ENCODE data around the gene LHB. TPM values are rescaled to one million over a fixed set of nuclear protein-coding genes. Genes with fewer than 3 reads are reported as not detected.
A peak's percentile ranks its signal among the peaks of the same experiment; 100 is the strongest.
"Not testable (repeated sequence)": the region's sequence is repeated elsewhere in the genome, so short reads cannot be mapped to it uniquely, and the experiment has no call there.

LHB gene
- total and polyA plus RNA-seq, 5 donors, result not detected

DNA sequence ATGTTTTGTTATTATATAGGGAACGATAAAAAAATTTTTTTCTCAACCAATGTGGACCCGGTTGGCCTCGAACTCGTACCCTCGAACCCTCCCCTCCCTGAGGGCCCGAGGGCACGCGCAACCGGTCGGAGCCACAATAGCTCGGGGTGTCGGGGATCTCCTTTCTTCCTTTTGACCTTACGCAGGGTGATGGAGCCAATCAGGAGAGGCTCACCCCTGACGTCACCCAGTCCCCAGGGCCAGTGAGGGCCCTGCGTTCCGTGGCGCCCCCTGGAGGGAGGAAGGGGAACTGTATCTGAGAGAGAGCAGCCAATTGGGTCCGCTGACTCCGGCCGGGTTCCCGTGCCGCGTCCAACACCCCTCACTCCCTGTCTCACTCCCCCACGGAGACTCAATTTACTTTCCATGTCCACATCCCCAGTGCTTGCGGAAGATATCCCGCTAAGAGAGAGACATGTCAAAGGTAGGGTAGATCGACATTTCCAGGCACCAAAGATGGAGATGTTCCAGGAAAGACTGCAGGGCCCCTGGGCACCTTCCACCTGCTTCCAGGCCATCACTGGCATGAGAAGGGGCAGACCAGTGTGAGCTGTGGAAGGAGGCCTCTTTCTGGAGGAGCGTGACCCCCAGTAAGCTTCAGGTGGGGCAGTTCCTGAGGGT, 14.9 kb upstream of the LHB start, which contains the start of gene CGB2:
Gene CGB2 (plus strand): TSS at position 249 of the 660 bp plus-strand sequence. CDS start 206 bp downstream, at position 455.
- H3K27me3 ChIP-seq (ENCODE audit: control insufficient read depth, insufficient read depth); H3K27ac ChIP-seq (ENCODE audit: low read length); H3K9me3 ChIP-seq (ENCODE audit: control insufficient read depth, low read length); intact Hi-C loops (cut with DNase I); H3K4me3 ChIP-seq (ENCODE audit: low read length); H3K4me1 ChIP-seq (ENCODE audit: control insufficient read depth, insufficient read depth, low read length): not testable (repeated sequence)
- WGBS, result 21% methylated on average over 28 of the region's 28 CpGs
- ATAC-seq (peak in 1 of 2 donors; percentile 14), DNase-seq (peak in 1 of 3 donors; percentile 48)

DNA sequence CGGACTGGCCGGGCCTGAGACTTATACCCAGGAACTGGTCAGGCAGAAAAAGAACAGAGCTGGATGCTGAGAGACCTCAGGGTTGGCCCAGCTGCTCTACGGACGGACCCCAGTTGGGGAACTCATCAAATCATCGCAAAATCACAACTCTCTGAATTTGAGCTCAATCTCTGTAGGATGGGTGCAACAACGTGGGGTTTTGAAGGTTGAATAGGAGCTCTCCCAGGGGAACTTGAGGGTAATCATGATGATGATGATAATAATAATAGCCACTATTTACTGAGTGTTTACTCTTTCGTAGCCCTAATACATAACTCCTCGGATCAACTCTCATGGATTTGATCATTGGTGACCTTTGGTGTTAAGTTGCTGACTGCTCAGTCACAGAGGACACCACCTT, 13.4 kb upstream of the LHB start:
- H3K4me1 ChIP-seq (ENCODE audit: control insufficient read depth, insufficient read depth, low read length); H3K27ac ChIP-seq (ENCODE audit: low read length); H3K27me3 ChIP-seq (ENCODE audit: control insufficient read depth, insufficient read depth); ATAC-seq; H3K9me3 ChIP-seq (ENCODE audit: control insufficient read depth, low read length); H3K4me3 ChIP-seq (ENCODE audit: low read length); DNase-seq; intact Hi-C loops (cut with DNase I): not testable (repeated sequence)
- 92% methylated on average over 5 of the region's 8 CpGs for WGBS

DNA sequence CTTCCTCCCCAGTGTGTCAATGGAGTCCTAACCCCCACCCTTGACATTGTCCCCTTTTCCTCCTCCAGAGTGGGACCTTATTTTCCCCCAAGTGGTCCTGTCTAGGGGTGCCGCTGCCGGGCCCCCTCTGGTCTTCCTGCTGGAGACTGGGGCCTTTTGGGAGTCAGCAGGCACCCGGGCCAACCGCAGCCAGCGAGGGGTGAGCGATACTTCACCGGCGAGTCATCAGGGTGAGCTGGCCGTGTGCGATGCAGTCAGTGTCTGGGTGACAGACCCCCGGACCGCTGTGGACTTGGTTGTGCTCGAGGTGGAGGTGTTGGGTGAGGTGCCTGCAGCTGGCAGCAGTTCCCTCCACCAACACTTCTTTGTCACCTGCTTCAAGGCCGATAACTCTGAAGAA, 12.9 kb upstream of the LHB start:
- H3K9me3 ChIP-seq (ENCODE audit: control insufficient read depth, low read length); H3K27ac ChIP-seq (ENCODE audit: low read length); intact Hi-C loops (cut with DNase I); H3K4me3 ChIP-seq (ENCODE audit: low read length); ATAC-seq; H3K4me1 ChIP-seq (ENCODE audit: control insufficient read depth, insufficient read depth, low read length); H3K27me3 ChIP-seq (ENCODE audit: control insufficient read depth, insufficient read depth): not testable (repeated sequence)
- peak in 1 of 3 donors; percentile 2 for DNase-seq
- WGBS, result 80% methylated on average over 14 of the region's 14 CpGs

DNA sequence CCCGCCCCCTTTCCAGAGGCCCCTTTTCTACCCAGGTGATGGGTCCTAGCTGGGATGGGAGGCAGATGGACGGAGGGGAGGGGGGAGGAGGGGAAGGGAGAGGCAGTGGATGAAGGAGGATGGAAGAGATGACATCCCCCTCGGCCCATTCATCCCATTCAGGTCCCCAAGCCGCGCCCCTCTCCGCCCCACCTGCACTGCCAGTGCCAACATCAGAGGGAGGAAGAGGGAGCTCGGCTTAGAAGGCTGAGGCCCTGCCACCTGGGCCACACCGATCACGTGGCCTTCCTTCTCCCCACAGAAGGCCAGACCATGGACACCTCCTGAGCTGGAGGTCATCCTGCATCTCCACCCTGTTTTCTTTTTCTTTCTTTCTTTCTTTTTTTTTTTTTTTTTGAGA, 11.8 kb upstream of the LHB start:
- H3K4me1 ChIP-seq (ENCODE audit: control insufficient read depth, insufficient read depth, low read length); H3K27me3 ChIP-seq (ENCODE audit: control insufficient read depth, insufficient read depth); H3K27ac ChIP-seq (ENCODE audit: low read length); ATAC-seq; intact Hi-C loops (cut with DNase I); H3K4me3 ChIP-seq (ENCODE audit: low read length); H3K9me3 ChIP-seq (ENCODE audit: control insufficient read depth, low read length): not testable (repeated sequence)
- DNase-seq, result peak in 1 of 3 donors; percentile 20
- 85% methylated on average over 9 of the region's 9 CpGs for WGBS

DNA sequence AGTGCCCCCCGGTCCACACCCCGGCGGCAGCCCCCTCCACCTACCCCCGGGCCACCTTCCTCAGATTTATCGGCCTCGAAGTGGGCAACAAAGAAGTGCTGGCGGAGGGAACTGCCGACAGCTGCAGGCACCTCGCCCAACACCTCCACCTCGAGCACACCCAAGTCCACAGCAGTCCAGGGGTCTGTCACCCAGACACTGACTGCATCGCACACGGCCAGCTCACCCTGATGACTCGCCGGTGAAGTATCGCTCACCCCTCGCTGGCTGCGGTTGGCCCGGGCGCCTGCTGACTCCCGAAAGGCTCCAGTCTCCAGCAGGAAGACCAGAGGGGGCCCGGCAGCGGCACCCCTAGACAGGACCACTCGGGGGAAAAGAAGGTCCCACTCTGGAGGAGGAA, 8.7 kb upstream of the LHB start:
- ATAC-seq; intact Hi-C loops (cut with DNase I); H3K27ac ChIP-seq (ENCODE audit: low read length); H3K4me3 ChIP-seq (ENCODE audit: low read length); H3K27me3 ChIP-seq (ENCODE audit: control insufficient read depth, insufficient read depth); H3K9me3 ChIP-seq (ENCODE audit: control insufficient read depth, low read length); H3K4me1 ChIP-seq (ENCODE audit: control insufficient read depth, insufficient read depth, low read length): not testable (repeated sequence)
- peak in 1 of 3 donors; percentile 18 for DNase-seq
- 66% methylated on average over 23 of the region's 23 CpGs for WGBS

DNA sequence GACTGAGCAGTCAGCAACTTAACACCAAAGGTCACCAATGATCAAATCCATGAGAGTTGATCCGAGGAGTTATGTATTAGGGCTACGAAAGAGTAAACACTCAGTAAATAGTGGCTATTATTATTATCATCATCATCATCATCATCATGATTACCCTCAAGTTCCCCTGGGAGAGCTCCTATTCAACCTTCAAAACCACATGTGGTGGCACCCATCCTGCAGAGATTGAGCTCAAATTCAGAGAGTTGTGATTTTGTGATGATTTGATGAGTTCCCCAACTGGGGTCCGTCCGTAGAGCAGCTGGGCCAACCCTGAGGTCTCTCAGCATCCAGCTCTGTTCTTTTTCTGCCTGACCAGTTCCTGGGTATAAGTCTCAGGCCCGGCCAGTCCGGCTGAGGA, 8.2 kb upstream of the LHB start:
- H3K27ac ChIP-seq (ENCODE audit: low read length); H3K4me1 ChIP-seq (ENCODE audit: control insufficient read depth, insufficient read depth, low read length); intact Hi-C loops (cut with DNase I); DNase-seq; H3K27me3 ChIP-seq (ENCODE audit: control insufficient read depth, insufficient read depth); ATAC-seq; H3K9me3 ChIP-seq (ENCODE audit: control insufficient read depth, low read length); H3K4me3 ChIP-seq (ENCODE audit: low read length): not testable (repeated sequence)
- 78% methylated on average over 4 of the region's 6 CpGs for WGBS

DNA sequence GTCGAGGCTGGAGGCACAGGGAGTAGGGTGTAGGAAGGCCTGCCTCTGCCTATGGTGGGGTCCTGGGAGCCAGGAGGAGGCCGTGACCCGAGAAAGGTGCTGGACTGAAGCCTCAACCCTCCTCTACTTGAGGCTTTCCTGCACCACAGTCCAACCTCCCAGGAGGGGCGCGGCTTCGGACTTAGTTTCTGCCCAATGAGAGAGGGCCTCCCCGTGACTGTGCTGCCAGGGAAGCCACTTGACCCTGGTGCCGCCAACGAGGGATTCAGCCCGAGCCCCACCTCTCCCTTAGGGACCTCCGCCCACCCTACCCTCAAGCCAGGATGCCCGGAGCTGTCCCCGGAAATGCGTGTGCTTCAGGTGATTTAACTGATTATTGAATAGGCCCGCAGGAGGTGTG, 7.3 kb upstream of the LHB start, which contains the start of gene CGB3:
Gene CGB3 (minus strand): TSS at position 101 of the 400 bp plus-strand sequence. CDS start 362 bp downstream, outside the sequence.
- H3K27me3 ChIP-seq (ENCODE audit: control insufficient read depth, insufficient read depth); H3K27ac ChIP-seq (ENCODE audit: low read length); H3K4me3 ChIP-seq (ENCODE audit: low read length); H3K4me1 ChIP-seq (ENCODE audit: control insufficient read depth, insufficient read depth, low read length); H3K9me3 ChIP-seq (ENCODE audit: control insufficient read depth, low read length); ATAC-seq; intact Hi-C loops (cut with DNase I): not testable (repeated sequence)
- 73% methylated on average over 13 of the region's 15 CpGs for WGBS
- DNase-seq, result peak in 1 of 3 donors; percentile 7

DNA sequence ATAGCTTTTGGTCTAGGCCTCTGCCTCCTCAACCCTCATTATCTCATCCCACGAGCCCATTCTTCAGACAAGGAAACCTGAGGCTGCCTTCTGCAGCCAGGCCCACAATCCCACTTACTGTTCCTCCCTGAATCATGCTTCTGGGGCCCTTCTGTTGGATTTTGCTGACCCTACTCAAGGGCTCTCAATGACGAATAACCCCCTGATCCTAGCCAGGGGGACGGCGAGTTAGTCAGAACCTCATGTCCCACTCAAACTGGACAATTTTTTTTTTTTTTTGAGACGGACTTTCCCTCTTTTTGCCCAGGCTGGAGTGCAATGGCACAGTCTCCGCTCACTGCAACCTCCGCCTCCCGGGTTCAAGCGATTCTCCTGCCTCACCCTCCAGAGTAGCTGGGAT, 5.2 kb upstream of the LHB start:
- ATAC-seq (no peak), DNase-seq (peak in 1 of 3 donors; percentile 7)
- H3K27ac ChIP-seq (ENCODE audit: low read length), result no peak overlapping the region
- H3K27me3 ChIP-seq (ENCODE audit: control insufficient read depth, insufficient read depth), result no peaks in the 10 kb centered on the region
- no peaks in the 10 kb centered on the region for H3K9me3 ChIP-seq (ENCODE audit: control insufficient read depth, low read length)
- H3K4me3 ChIP-seq (ENCODE audit: low read length), result no peak overlapping the region
- no peaks in the 10 kb centered on the region for H3K4me1 ChIP-seq (ENCODE audit: control insufficient read depth, insufficient read depth, low read length)
- 92% methylated on average over 9 of the region's 9 CpGs for WGBS
- intact Hi-C loops (cut with DNase I), result no loop called here

DNA sequence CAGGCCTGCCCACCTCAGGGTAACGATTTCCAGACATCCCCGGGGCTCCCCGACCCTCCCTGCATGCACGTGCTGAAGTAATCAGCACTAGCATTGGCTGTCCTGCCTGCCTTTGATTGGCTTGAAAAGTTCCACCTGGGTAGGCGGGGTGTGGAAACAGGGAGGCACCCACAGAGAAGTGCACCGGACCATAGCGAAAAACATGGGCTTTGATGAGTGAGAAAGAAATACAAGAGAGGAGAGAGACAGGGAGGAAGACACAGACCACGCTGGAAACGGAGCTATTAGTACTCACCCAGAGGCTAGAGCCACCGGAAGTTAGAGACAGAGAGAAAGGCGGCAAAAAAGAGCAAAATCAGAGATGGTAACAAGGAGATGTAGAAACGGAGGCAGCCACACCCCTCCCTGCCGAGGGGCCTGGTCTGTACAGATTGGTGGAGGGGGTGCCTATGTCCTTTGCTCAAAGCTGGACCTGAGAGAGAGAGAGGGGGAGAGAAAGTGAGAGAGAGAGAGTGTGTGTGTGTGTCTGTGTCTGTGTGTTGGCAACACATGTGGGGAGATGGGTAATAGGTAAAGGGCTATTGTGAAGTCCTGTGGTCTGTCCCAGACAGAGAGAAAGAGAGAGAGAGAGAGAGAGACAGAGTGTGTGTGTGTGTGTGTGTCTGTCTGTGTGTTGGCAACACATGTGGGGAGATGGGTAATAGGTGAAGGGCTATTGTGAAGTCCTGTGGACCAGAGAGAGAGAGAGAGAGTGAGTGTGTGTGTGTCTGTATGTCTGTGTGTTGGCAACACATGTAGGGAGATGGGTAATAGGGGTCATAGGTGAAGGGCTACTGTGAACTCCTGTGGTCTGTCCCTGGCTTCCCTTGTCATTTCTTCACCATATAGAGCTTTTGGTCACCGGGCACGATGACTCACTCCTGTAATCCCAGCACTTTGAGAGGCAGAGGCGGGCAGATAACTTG, 4.3 kb upstream of the LHB start:
- no peaks in the 10 kb centered on the region for H3K9me3 ChIP-seq (ENCODE audit: control insufficient read depth, low read length)
- WGBS, result 41% methylated on average over 16 of the region's 16 CpGs
- H3K4me1 ChIP-seq (ENCODE audit: control insufficient read depth, insufficient read depth, low read length), result no peaks in the 10 kb centered on the region

DNA sequence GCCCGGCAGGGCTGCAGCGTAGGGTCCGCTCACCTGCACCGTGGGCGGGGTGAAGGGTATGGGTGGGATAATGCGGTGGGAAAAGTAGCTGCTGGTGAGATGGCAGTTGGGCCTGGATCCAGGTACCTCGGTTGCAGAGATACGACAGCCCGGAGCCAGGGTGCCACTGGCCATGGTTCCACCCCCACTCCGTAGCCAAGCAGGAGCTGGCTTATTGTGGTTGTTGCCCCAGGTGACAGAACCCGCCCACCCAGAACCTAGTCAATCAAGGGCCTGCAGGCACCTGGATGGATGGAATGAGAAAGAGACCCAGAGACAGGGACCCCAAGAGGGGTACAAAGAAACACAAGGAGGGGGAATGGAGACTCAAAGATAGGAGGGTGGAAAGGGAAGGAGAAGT, 3.5 kb upstream of the LHB start:
- ATAC-seq (no peak), DNase-seq (peak in 1 of 3 donors; percentile 37)
- Histone ChIP-seq H3K27me3 (ENCODE audit: control insufficient read depth, insufficient read depth) (no peaks in the 10 kb centered on the region), H3K27ac (ENCODE audit: low read length) (no peak overlapping the region), H3K9me3 (ENCODE audit: control insufficient read depth, low read length) (no peaks in the 10 kb centered on the region), H3K4me3 (ENCODE audit: low read length) (no peak overlapping the region), H3K4me1 (ENCODE audit: control insufficient read depth, insufficient read depth, low read length) (no peaks in the 10 kb centered on the region)
- 70% methylated on average over 11 of the region's 11 CpGs for WGBS
- intact Hi-C loops (cut with DNase I), result no loop called here

More for the DNA sequence above, 4.3 kb upstream of the LHB start:
- H3K27ac ChIP-seq (ENCODE audit: low read length), result no peak overlapping the region
- no peaks in the 10 kb centered on the region for H3K27me3 ChIP-seq (ENCODE audit: control insufficient read depth, insufficient read depth)
- peak in 1 of 3 donors; percentile 22 for DNase-seq
- H3K4me3 ChIP-seq (ENCODE audit: low read length), result no peak overlapping the region
- intact Hi-C loops (cut with DNase I), result no loop called here
- no peak for ATAC-seq
